ENCODE results near the gene SLC16A10.
"Not testable (repeated sequence)": the region's sequence is repeated elsewhere in the genome, so short reads cannot be mapped to it uniquely, and the experiment has no call there.

Gene SLC16A10

DNA sequence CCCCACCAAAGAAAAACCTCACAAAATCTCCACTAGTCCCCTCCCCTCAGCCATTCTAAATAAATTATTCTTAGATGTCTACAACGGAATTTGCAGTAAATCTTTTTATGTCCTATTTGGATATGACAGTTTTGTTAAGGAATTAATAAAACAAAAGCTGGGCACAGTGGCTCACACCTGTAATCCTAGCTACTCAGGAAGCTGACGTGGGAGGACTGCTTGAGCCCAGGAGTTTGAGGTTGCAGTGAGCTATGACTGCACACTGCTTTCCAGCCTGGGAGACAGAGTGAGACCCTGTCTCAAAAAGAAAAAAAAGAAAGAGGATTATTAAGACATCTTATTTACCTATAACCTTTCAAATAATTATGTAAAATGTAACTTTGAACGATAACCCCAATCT, 165.4 kb downstream of the SLC16A10 start:
- no peak for DNase-seq (ENCODE audit: low read depth in 2 of 2)
- no peak for TF ChIP-seq CTCF (IDR thresholded peaks at IDR 0.05; ENCODE audit: low read depth, low read length)
- H3K4me3 ChIP-seq (replicated peaks in 1 of 2; ENCODE audit: low read depth in 2 of 2, low read length in 2 of 2), result no peak overlapping the region

- no peak overlapping the region for H3K4me3 ChIP-seq (replicated peaks in 1 of 2; ENCODE audit: low read depth in 2 of 2, low read length in 2 of 2)
- no peak for DNase-seq (ENCODE audit: low read depth in 2 of 2)
- no peak for TF ChIP-seq CTCF (IDR thresholded peaks at IDR 0.05; ENCODE audit: low read depth, low read length)
These were observed 166.9 kb downstream of the SLC16A10 start for GRCh38 chr6:111254004-111254778.

DNA sequence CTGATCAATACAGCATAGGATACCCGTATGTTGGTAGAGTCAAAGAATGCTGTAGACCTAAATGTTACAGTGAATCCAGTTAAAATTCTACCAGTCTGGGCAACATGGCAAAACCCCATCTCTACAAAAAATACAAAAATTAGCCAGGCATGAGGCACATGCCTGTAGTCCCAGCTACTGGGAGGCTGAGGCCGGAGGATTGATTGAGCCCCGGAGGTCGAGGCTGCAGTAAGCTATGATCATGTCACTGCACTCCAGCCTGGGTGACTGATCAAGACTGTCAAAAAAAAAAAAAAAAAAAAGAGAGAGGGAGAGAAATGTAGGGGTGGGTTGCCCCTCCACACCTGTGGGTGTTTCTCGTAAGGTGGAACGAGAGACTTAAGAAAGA, 167.5 kb downstream of the SLC16A10 start:
- TF ChIP-seq CTCF (IDR thresholded peaks at IDR 0.05; ENCODE audit: low read depth, low read length), result no peak
- no peak for DNase-seq (ENCODE audit: low read depth in 2 of 2)
- no peak overlapping the region for H3K4me3 ChIP-seq (replicated peaks in 1 of 2; ENCODE audit: low read depth in 2 of 2, low read length in 2 of 2)

- DNase-seq (ENCODE audit: low read depth in 2 of 2); H3K4me3 ChIP-seq (replicated peaks in 1 of 2; ENCODE audit: low read depth in 2 of 2, low read length in 2 of 2): not testable (repeated sequence)
These were observed 168.5 kb downstream of the SLC16A10 start for GRCh38 chr6:111255838-111256237.

- H3K4me3 ChIP-seq (replicated peaks in 1 of 2; ENCODE audit: low read depth in 2 of 2, low read length in 2 of 2), result no peak overlapping the region
- TF ChIP-seq CTCF (IDR thresholded peaks at IDR 0.05; ENCODE audit: low read depth, low read length), result no peak
- peak in 1 of 2 donors; percentile 22 for DNase-seq (ENCODE audit: low read depth in 2 of 2)
These were observed 169.3 kb downstream of the SLC16A10 start for GRCh38 chr6:111256646-111257045.

DNA sequence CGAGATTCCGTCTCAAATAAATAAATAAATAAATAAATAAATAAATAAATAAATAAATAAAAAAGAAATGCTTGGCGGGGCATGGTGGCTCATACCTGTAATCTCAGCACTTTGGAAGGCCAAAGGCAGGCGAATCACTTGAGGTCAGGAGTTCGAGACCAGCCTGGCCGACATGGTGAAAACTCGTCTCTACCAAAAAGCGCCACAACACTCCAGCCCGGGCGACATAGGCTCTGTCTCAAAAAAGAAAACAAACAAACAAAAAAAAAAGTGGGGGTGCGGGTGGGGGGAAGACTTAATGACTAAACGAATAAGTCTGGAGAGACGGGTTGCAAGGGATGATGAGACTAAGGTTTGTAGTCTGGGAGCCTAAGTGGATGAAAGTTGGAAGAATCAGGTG, 170.7 kb downstream of the SLC16A10 start:
- H3K4me3 ChIP-seq (replicated peaks in 1 of 2; ENCODE audit: low read depth in 2 of 2, low read length in 2 of 2), result no peak overlapping the region
- DNase-seq (ENCODE audit: low read depth in 2 of 2), result no peak
- TF ChIP-seq CTCF (IDR thresholded peaks at IDR 0.05; ENCODE audit: low read depth, low read length), result no peak

DNA sequence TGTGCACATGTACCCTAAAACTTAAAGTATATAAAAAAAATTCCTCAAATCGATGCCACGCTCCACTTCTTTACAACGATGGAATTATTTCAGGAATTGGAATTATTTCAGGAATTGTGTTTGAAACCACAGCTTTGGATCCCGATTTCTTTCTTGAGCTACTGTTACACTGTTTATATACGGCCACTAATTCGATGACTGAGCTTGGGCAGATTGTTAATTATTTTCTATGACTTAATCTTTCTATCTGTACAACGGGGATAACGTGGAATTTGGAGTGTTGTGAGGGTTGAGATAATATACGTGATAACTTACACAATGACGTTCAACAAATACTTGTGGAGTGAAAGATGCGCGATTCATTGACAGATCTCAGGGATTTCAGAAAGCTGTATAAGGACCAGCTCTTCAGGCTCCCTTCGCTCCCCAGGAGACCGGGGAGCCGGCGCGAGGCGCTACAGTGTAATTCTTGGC, 171.3 kb downstream of the SLC16A10 start:
- peak in 1 of 2 donors; percentile 54 for DNase-seq (ENCODE audit: low read depth in 2 of 2)
- H3K4me3 ChIP-seq (replicated peaks in 1 of 2; ENCODE audit: low read depth in 2 of 2, low read length in 2 of 2), result peak overlapping the region; percentile 16 to 90

More for the DNA sequence above, 171.3 kb downstream of the SLC16A10 start:
- no peak for TF ChIP-seq CTCF (IDR thresholded peaks at IDR 0.05; ENCODE audit: low read depth, low read length)

All from cardiac fibroblast (primary cell).